ENCODE measurements around the gene MFRP.

Gene MFRP

GRCh38 chr11:119316729-119317591 is 29.5 kb downstream of the MFRP start, which contains the start of gene MCAM:
Gene MCAM, minus strand, starts transcription at chr11:119317130. Its CDS starts 29 bp downstream, at chr11:119317101.
- peak; percentile 67 for DNase-seq

- peak; percentile 66 for DNase-seq
Measured at GRCh38 chr11:119316016-119316728, 30.3 kb downstream of the MFRP start.

- DNase-seq: peak; percentile 71
Measured at GRCh38 chr11:119315131-119316015, 31.1 kb downstream of the MFRP start.

- DNase-seq: no peak
Measured at GRCh38 chr11:119314726-119315125, 31.8 kb downstream of the MFRP start.

GRCh38 chr11:119310682-119311052 is 35.8 kb downstream of the MFRP start:
- DNase-seq: no peak

- no peak for DNase-seq
Measured at GRCh38 chr11:119309953-119310681, 36.4 kb downstream of the MFRP start.

- DNase-seq: no peak
Measured at GRCh38 chr11:119309411-119309810, 37.1 kb downstream of the MFRP start.

GRCh38 chr11:119307974-119308373 is 38.5 kb downstream of the MFRP start:
- DNase-seq: no peak

- no peak for DNase-seq
Measured at GRCh38 chr11:119307219-119307618, 39.3 kb downstream of the MFRP start.

- peak; percentile 58 for DNase-seq
Measured at GRCh38 chr11:119306373-119306890, 40.1 kb downstream of the MFRP start.

GRCh38 chr11:119305556-119306372 is 40.7 kb downstream of the MFRP start:
- no peak for DNase-seq

GRCh38 chr11:119303227-119303718 is 43.2 kb downstream of the MFRP start:
- DNase-seq: no peak

GRCh38 chr11:119300198-119300964 is 46.1 kb downstream of the MFRP start:
- no peak for DNase-seq

- no peak for DNase-seq
Measured at GRCh38 chr11:119299416-119299815, 47.1 kb downstream of the MFRP start.

GRCh38 chr11:119298726-119299125 is 47.8 kb downstream of the MFRP start:
- DNase-seq: no peak

GRCh38 chr11:119297938-119298337 is 48.6 kb downstream of the MFRP start:
- DNase-seq: no peak

GRCh38 chr11:119295178-119295577 is 51.3 kb downstream of the MFRP start:
- no peak for DNase-seq

- no peak for DNase-seq
Measured at GRCh38 chr11:119293461-119293860, 53.0 kb downstream of the MFRP start.

- DNase-seq: no peak
Measured at GRCh38 chr11:119290894-119291497, 55.5 kb downstream of the MFRP start.
